Measurements from ENCODE around the gene ANKRD6. TPM values are rescaled to one million over a fixed set of nuclear protein-coding genes. Genes with fewer than 3 reads are reported as not detected.

Gene ANKRD6
- polyA plus RNA-seq, 1 of the 3 experiments (the other 2 are of a cell fraction), result 2.6 TPM

- Histone ChIP-seq H3K9ac (no peak overlapping the region), H4K20me1 (ENCODE audit: insufficient read depth) (no peaks in the 10 kb centered on the region), H3K36me3 (replicated peaks in 1 of 2; ENCODE audit: control insufficient read depth in 1 of 2, insufficient read depth in 2 of 2, low read length in 1 of 2) (no peaks in the 10 kb centered on the region), H3K4me1 (ENCODE audit: control insufficient read depth in 1 of 2, insufficient read depth in 2 of 2, low read depth in 1 of 2, low read length in 1 of 2) (no peaks in the 10 kb centered on the region), H3K27me3 (ENCODE audit: insufficient read depth) (no peaks in the 10 kb centered on the region), H3F3A (replicated peaks; ENCODE audit: insufficient read depth) (no peaks in the 10 kb centered on the region), H3K9me3 (no peaks in the 10 kb centered on the region), H3K4me3 (ENCODE audit: low read depth in 2 of 2, low read length in 1 of 2) (no peak overlapping the region), H3K9me2 (no peaks in the 10 kb centered on the region), H3K4me2 (no peak overlapping the region), H3K79me2 (ENCODE audit: insufficient read depth) (no peaks in the 10 kb centered on the region), H3K27ac (ENCODE audit: low read depth in 2 of 2, low read length in 1 of 2) (no peak overlapping the region), H2AFZ (ENCODE audit: low read depth) (no peak overlapping the region)
- CTCF ChIA-PET, result interaction anchor here (1.0 kb wide), 1 partner anchor 12 kb away, joined by 4 read pairs; no protein-coding TSS in a partner anchor
- 75% methylated on average over 4 of the region's 4 CpGs for WGBS (ENCODE audit: low lambda C conversion rate)
- TF ChIP-seq, protein P1, sequence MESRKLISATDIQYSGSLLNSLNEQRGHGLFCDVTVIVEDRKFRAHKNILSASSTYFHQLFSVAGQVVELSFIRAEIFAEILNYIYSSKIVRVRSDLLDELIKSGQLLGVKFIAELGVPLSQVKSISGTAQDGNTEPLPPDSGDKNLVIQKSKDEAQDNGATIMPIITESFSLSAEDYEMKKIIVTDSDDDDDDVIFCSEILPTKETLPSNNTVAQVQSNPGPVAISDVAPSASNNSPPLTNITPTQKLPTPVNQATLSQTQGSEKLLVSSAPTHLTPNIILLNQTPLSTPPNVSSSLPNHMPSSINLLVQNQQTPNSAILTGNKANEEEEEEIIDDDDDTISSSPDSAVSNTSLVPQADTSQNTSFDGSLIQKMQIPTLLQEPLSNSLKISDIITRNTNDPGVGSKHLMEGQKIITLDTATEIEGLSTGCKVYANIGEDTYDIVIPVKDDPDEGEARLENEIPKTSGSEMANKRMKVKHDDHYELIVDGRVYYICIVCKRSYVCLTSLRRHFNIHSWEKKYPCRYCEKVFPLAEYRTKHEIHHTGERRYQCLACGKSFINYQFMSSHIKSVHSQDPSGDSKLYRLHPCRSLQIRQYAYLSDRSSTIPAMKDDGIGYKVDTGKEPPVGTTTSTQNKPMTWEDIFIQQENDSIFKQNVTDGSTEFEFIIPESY (IDR thresholded peaks at IDR 0.05; ENCODE audit: borderline replicate concordance, low read depth), result no peak
- DNase-seq, result no peak
- POLR2A ChIA-PET, result no interaction called here
These were observed 148.7 kb downstream of the ANKRD6 start for GRCh38 chr6:89581689-89582088.

DNA sequence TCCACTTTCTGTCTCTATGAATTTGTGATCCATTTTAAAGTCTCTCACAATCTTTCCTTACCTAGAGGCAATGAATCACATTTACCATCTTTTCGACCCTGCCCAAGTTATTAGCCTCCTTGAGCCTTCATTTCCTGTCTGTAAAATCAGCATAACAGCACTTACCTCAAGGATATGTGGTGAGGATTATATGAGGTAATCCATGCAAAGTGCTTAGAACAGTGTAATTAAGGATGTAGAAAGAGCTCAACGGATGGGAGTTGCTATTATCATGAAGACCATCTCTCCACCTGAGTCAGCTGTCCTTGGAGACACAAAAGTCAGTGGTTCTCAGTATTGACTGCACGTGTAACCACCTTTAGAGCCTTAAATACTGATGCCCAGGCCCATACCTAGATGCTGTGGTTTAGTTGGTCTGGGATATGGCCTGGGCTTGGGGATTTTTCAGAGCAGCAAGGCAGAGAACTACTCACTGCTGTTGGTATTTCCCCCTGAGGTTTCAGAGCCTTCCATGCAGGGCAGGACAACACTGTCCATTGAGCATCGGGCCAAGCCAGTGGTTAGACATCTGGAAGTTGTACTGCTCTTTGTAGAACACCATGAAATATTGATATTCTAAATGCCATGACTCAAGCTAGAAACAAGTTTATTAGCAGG lies 149.8 kb downstream of the ANKRD6 start:
- H3F3A ChIP-seq (replicated peaks; ENCODE audit: insufficient read depth), result no peaks in the 10 kb centered on the region
- ChIA-PET POLR2A (no interaction called here), CTCF (no interaction called here)
- H4K20me1 ChIP-seq (ENCODE audit: insufficient read depth), result no peaks in the 10 kb centered on the region
- H3K36me3 ChIP-seq (replicated peaks in 1 of 2; ENCODE audit: control insufficient read depth in 1 of 2, insufficient read depth in 2 of 2, low read length in 1 of 2), result no peaks in the 10 kb centered on the region
- no peak overlapping the region for H2AFZ ChIP-seq (ENCODE audit: low read depth)
- H3K9ac ChIP-seq, result no peak overlapping the region
- no peak overlapping the region for H3K4me2 ChIP-seq
- H3K27me3 ChIP-seq (ENCODE audit: insufficient read depth), result no peaks in the 10 kb centered on the region
- no peaks in the 10 kb centered on the region for H3K9me3 ChIP-seq
- 53% methylated on average over 4 of the region's 4 CpGs for WGBS (ENCODE audit: low lambda C conversion rate)
- no peaks in the 10 kb centered on the region for H3K9me2 ChIP-seq
- H3K4me1 ChIP-seq (ENCODE audit: control insufficient read depth in 1 of 2, insufficient read depth in 2 of 2, low read depth in 1 of 2, low read length in 1 of 2), result no peaks in the 10 kb centered on the region
- DNase-seq, result no peak
- H3K79me2 ChIP-seq (ENCODE audit: insufficient read depth), result no peaks in the 10 kb centered on the region
- H3K27ac ChIP-seq (ENCODE audit: low read depth in 2 of 2, low read length in 1 of 2), result no peak overlapping the region
- TF ChIP-seq YY1 (IDR thresholded peaks at IDR 0.05; ENCODE audit: low read depth), result no peak
- TF ChIP-seq FOXM1 (IDR thresholded peaks at IDR 0.05; ENCODE audit: low read depth), result no peak
- no peak for TF ChIP-seq ELF1 (IDR thresholded peaks at IDR 0.05)
- TF ChIP-seq GABPA (IDR thresholded peaks at IDR 0.05; ENCODE audit: low read depth), result no peak
- TF ChIP-seq NFIC (IDR thresholded peaks at IDR 0.05; ENCODE audit: borderline replicate concordance), result no peak
- TF ChIP-seq MXI1 (IDR thresholded peaks at IDR 0.05; ENCODE audit: low read depth, low read length), result no peak
- TF ChIP-seq FOSL2 (IDR thresholded peaks at IDR 0.05; ENCODE audit: borderline replicate concordance, low read depth), result no peak
- TF ChIP-seq GATA2 (CRISPR knock-in tag; IDR thresholded peaks at IDR 0.05), result no peak
- TF ChIP-seq, protein P2, sequence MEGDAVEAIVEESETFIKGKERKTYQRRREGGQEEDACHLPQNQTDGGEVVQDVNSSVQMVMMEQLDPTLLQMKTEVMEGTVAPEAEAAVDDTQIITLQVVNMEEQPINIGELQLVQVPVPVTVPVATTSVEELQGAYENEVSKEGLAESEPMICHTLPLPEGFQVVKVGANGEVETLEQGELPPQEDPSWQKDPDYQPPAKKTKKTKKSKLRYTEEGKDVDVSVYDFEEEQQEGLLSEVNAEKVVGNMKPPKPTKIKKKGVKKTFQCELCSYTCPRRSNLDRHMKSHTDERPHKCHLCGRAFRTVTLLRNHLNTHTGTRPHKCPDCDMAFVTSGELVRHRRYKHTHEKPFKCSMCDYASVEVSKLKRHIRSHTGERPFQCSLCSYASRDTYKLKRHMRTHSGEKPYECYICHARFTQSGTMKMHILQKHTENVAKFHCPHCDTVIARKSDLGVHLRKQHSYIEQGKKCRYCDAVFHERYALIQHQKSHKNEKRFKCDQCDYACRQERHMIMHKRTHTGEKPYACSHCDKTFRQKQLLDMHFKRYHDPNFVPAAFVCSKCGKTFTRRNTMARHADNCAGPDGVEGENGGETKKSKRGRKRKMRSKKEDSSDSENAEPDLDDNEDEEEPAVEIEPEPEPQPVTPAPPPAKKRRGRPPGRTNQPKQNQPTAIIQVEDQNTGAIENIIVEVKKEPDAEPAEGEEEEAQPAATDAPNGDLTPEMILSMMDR (IDR thresholded peaks at IDR 0.05), result no peak
- no peak overlapping the region for H3K4me3 ChIP-seq (ENCODE audit: low read depth in 2 of 2, low read length in 1 of 2)
